Left renal pelvis (tissue), 4 donors: ENCODE data around the gene SLITRK2. TPM values are rescaled to one million over a fixed set of nuclear protein-coding genes. Genes with fewer than 3 reads are reported as not detected.

ENCODE experiments used
- DNase-seq, 4 donors: peaks; one replicate each; pipeline ENCODE4 v3.0.0-alpha.2; 2013; ENCODE audit warnings: low read depth in 4 of 4, low spot score in 3 of 4
- polyA plus RNA-seq, 4 donors: library from polyadenylated mRNA; unstranded; fragments of 120-200 nt; gene quantifications; one replicate each; pipeline ENCODE4 v1.2.1, GENCODE V29; 2013; ENCODE audit not compliant: insufficient read length in 4 of 4

SLITRK2 gene, protein sequence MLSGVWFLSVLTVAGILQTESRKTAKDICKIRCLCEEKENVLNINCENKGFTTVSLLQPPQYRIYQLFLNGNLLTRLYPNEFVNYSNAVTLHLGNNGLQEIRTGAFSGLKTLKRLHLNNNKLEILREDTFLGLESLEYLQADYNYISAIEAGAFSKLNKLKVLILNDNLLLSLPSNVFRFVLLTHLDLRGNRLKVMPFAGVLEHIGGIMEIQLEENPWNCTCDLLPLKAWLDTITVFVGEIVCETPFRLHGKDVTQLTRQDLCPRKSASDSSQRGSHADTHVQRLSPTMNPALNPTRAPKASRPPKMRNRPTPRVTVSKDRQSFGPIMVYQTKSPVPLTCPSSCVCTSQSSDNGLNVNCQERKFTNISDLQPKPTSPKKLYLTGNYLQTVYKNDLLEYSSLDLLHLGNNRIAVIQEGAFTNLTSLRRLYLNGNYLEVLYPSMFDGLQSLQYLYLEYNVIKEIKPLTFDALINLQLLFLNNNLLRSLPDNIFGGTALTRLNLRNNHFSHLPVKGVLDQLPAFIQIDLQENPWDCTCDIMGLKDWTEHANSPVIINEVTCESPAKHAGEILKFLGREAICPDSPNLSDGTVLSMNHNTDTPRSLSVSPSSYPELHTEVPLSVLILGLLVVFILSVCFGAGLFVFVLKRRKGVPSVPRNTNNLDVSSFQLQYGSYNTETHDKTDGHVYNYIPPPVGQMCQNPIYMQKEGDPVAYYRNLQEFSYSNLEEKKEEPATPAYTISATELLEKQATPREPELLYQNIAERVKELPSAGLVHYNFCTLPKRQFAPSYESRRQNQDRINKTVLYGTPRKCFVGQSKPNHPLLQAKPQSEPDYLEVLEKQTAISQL
- polyA plus RNA-seq, result 1 to 10 TPM; 1.9 to 5.2 (median 2.0) TPM

DNA sequence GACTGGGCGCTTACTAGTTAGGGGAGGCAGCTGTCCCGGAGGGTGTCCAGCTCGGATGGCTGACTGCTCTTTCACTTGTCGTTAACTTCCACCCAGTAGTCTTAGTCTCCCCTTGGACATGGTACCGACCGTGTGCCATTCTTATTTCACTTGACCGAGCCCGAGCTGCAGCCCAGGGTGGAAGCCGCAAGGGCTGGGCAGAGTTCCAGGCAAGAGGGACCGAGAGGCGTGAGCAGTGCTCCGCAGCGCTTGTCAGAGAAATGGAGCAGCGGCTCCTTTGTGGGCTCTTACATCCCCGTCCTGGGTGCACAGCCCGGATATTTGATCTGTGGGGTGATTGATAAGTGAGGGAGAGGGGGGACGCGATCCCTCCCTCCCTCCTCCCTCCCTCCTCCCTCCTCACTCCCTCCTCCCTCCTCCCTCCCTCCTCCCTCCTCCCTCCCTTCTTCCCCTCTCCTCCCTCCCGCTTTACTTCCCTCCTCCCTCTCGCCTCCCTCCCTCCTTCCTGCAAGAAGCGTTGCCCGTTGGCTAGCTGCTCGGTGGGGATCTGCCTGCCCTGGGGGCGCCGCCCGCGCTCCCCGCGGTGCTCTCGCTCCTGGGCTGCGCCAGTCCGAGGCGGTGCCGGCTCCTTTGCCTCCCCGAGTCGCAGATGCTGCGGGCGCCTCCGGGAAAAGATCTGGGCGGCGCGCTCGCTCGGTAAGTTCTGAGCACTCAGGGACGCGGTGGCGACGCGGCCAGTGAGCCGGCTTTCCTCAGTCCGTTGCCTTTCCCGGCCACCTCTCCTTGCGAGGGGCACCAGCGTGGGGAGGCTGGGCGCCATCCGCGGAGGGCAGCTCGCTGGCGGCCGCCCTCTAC is at the start of gene SLITRK2:
Gene SLITRK2 (plus strand): TSS at position 499 of the 855 bp plus-strand sequence. CDS start 4,597 bp downstream, outside the sequence.
- DNase-seq, result no peak

DNA sequence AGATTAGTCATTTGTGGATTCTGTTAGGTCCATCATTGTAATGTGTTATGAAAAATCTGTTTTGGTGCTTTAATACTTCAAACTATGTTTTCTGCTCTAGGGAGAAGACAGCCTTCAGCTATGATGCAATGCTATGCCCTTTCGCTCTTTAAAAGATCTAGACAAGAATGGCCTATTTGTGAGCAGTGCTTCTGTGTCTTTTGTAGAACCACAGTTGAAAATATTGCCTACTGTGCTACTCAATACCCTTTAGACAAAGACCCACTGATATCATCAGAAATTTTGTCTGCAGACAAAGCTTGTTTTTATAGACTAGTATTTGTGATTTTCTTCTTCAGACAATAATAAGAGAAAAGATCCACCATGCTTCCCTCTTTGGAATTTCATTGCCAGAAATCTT is 44.6 kb upstream of the SLITRK2 start:
- no peak for DNase-seq

DNA sequence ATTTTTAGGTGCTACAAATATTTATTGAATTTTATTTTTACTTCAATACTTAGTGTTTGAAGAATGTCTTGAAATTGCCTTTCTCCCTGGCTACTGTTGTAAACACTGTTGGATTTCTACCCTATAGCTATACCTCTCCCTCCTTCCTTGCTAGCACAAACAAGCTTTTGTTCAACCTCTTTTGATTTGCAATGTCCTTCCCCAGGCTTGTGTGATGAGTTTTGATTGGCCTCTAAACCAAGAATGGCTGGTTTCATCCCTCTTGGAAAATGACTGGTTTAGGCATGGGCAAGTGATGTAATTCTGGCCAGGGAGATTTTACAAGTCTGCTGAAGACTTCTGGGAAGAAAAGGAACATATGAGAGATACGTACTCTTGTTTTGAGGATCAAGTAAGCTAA is 25.3 kb upstream of the SLITRK2 start:
- no peak for DNase-seq

DNA sequence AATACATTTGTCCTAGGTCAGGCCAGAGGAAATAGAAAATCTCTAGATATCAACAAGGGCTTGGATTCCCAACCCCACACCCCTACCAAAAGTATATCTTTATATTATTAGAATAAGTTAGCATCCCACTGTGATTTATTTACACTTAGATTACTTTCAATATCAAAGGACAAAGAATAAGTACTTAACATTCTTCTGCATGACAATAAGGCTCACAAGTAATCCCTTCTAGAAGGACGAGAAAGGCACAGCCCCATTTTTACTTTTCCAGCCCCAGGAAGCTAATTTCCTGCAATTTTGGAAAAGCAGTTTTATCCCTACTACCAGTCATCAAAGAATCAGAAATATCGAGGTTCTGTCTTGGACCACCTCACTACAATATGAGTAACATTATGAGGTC is 14.1 kb upstream of the SLITRK2 start:
- no peak for DNase-seq

DNA sequence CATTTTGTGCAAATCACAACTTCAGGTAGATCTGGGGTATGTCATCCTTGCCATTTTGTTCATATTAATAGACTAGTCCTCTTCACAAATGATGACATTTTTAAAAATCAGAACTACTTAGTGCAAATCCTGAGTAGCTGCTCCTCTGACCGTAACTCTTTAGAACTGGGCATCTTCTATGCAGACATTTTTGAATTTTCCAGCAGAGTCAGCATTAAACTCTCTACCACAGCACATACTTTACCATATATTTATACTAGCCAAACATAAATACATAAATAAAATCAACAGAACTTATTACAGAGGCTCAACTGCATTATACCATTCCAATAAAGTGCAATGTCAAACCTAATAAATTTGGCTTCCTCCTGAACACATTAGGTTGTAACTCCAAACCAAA is 4.5 kb upstream of the SLITRK2 start:
- DNase-seq, result no peak

DNA sequence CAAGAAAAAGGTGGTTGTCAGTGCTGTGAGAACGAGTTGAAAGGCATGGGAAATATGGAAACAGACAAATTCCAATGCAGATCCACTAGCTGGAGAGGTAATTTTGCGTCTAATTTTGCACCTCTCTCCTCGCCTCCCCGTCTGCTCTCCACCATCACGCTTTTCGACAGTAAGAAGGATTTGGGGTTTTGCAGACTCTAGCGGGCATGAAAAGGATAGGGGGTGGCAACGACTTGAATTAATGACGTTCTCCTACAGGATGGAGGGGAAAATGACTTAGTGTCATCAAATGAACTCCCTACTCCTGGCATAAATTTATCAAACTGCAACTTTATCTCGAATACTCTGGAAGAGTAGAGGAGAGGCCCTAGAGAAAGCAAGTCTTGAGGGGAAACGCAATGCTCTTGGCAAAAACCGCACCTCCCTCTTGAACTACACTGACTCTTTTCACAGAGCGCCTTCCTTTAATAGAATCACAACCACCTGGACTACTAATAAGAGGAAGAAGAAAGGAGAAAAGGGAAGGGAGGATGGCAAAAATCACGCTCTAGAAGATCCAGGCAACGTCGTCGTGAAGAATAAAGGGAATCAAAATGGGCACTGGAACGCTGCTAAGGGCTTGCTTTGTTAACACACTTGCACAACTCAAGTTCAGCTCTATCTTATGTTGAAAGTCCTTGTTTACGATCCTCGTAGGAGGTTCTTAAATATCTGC is 871 bp upstream of the SLITRK2 start:
- no peak for DNase-seq

DNA sequence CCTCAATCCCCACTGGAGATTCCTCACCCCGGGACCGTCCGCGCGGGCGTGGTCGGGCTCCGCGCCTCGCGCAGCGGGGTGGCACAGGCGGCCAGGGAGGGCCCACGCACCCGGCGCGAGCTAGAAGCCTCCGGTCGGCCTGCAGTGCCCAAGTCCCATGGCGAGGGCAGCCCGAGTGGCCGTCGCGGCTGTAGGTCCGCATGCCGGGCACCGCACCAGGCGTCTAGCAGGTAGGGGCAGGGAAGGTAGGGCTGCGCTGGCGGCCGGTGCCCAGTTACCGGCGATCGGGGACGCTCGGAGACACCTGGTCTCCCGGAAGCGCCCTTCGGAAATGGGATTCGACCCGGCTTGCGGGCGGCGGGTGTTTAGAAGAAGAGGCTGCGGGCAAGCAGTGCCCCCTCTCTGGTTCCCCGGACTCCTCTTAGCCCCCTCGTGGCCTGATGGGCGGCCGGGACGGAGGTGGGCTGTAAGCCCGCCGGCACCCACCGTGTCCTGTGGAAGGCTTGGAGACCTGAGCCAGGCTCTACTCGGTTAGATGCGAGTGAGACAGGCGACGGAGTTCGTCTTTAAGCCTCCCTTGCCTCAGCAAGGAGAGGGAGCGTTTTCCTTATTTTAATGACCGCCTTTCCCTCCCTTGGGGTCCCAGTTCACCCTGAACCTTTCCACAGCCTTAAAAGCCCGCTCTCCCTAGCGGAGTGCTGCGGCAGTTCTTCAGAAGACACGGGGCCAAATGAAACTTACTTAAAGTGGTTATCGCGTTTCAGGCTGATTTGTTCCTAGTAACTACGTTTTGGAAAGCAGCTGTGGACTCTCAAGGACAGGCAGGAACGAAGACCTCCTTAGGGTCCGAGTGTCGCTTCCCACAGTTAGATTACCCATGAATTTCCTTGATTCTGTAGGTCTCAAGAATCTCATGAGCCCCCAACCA is 821 bp downstream of the SLITRK2 start:
- no peak for DNase-seq

DNA sequence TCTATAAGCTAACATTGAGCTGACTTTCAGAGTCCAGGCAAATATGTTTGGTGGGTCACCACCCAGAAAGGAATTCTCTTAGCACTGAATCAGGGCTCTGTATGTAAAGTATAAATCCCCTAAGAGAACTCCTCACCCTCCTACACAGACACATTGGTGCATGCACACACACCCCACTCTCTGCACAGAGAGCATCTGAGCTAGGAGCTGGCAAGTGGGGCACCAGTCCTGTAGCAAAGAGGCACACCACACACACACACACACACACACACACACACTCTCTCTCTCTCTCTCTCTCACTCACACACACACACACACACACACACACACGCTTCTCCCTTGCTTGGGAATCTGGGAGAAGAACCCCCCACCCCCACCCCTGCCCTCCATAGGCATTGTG is 3.2 kb downstream of the SLITRK2 start:
- no peak for DNase-seq

DNA sequence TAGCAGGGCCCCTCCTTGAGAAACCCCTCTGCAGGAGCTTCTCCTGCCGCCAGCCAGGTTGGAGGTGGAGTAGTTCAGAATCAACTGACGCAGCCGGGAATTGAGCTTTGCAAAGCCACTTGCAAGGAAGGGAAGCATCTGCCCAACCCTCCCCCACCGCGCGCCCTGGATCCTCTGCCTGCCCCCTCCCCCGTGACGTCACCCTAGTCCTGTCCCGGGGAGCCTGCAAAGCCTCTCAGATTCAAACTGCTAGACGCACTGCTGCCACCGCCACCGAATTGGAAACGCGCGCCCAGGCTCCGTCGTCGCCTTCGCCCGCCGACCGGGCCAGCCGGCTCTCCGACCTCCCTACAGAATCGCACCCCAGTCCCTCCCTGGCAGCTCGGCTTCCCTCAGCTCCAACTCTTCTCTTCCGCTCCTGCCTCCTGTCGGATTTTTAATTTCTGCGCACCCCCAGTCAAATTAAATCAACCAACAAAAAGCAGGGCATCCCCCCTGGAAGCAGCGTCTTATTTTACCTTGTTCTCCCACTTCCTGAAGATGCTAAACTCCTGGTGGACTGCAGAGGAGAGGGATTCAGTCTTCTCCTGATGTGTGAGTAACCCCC is 3.8 kb downstream of the SLITRK2 start:
- no peak for DNase-seq

DNA sequence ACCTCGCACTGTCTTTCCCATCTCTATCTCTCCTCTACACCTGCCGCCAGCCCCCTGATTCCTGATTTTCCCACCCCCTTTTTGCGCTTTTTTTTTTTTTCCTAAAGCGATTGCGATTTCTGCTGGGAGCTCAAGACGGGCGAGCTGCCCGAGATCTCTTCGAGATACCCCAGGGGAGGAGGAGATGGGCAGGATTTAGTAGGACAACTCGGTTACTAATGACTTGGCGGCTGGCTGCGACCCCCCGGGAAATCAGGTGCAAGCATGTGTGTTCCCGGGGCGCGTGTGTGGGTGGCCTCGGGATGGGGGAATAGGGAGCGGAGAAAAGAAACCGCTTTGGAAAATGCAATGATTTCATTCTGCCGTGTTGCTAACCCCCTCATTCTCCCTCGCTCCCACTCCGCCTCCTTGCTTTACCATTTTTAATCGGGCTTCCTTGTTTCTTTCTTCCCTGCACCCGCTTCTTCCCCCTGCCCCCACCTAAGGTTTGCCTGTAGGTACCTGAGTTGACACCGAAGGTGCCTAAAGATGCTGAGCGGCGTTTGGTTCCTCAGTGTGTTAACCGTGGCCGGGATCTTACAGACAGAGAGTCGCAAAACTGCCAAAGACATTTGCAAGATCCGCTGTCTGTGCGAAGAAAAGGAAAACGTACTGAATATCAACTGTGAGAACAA is 4.4 kb downstream of the SLITRK2 start:
- no peak for DNase-seq

DNA sequence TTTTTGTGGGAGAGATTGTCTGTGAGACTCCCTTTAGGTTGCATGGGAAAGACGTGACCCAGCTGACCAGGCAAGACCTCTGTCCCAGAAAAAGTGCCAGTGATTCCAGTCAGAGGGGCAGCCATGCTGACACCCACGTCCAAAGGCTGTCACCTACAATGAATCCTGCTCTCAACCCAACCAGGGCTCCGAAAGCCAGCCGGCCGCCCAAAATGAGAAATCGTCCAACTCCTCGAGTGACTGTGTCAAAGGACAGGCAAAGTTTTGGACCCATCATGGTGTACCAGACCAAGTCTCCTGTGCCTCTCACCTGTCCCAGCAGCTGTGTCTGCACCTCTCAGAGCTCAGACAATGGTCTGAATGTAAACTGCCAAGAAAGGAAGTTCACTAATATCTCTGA is 5.5 kb downstream of the SLITRK2 start:
- no peak for DNase-seq

DNA sequence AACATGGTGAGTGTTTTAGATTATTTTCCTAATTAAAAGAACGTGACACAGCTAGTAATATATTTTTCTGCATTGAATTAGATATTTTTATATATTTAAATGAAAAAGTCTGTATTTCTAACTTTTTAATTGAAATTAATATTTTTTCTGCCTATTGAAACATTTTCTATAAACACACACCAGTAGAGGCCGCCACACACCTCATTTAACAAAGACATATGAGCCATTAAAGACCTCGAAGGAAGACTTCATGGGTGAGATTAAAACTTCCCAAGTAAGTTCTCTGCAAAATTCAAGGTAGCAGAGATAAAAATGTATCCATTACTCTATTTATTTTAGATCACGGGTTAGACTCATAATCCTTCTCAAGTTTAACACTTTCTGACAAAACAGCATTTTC is 8.3 kb downstream of the SLITRK2 start:
- DNase-seq, result no peak

DNA sequence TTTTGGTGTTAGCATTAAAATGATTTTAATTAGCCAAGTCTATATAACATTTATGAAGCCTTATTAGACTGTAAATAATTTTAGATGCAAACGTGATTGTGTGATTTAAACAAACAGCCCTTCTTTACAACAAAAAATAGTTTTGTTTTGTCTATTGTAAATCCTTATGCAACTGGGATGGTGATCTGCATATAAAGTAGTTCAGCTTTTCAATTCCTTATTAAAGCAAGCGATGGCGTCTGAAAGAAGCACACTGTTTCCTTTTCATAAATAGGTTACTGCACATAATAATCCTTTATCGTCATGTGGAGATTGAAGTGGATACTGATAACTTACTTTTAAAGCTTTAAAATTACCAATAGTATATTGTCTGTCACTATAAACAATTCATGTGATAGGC is 8.8 kb downstream of the SLITRK2 start:
- no peak for DNase-seq

DNA sequence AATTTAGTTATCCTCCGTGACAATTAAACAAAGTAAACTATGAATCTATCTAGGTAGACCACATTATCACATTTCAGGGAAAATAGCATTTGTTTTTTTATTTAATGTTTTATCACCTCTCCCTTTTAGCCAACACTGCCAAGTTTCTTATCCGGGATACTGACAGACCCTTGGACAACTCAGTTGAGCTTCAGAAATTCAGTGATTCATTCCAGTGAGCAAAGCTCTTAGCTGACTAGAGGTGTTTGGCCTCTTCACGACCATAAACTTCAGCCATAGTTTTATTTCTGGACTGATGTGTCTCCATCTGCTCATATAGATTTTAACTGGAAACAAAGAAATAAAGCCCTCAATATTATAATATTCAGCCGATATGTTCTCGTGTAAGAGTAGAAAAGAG is 15.2 kb downstream of the SLITRK2 start:
- DNase-seq, result no peak

DNA sequence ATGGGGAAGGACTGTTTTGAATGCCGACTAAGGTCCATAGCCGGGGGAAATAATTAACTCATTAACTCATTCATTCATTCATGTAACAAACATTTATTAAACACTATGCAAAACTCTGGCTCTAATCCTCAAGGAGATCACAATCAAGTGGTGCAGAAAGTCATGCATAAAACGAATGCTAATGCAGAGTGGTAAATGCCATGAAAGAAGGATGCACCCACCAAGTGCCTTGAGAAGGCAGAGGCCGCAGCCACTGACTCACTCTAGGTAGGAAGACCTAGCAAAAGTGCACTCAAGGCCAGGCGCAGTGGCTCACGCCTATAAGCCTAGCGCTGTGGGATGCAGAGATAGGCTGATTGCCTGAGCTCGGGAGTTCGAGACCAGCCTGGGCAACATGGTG is 22.9 kb downstream of the SLITRK2 start:
- DNase-seq, result no peak

DNA sequence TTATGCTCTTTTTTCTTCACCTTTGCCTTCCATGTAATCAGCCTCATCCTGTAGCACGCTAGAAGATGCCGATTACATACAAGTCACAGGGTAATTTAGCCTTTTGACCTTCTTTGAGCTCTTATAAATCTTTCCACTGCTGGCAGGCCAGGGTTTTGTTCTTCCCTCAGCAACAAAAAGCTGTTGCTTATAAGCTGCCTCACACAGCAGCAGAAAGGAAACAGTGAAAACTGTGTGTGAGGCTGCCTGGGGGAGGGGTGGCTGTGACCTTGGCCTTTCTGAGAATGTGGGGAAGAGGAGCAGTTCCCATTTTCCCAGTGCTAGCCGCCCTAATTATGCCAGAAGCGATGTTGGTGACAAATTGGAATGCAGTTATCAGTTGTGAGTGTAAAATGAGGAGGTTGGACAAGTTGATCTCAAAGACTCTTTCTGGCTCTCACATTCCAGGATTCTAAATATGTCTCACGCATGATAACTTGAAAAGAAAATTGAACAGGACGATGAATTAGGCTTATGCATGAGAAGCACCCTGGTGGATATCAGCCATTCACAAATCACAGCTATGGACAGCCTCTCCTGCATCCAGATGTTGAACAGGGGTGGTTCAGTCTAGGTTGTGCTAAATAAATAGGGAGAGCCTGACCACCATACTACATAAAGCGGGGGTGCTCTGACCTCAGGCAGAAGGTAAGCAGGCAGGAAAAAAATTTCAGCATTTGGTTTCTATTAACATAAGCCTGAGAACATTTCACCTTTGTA is 25.7 kb downstream of the SLITRK2 start:
- DNase-seq, result no peak

DNA sequence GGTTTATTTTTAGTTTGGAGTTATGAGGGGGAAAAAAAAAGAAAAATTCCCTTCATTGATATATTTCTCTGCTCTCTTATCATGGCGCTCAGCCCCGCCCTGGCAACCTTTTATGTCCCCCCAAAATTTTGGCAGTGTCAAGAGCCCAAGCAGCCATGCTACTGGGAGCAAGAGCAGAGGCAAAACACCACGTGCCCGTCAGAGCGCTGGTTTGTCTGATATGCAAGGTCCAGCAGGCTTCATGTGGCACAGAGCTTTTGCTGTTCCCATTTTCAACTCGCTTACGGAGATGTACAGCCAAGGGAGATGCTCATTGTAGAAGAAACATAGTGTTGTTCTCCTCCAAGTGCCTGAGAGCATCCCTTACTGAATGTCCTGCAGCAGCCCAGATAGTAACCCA is 27.3 kb downstream of the SLITRK2 start:
- DNase-seq, result no peak

DNA sequence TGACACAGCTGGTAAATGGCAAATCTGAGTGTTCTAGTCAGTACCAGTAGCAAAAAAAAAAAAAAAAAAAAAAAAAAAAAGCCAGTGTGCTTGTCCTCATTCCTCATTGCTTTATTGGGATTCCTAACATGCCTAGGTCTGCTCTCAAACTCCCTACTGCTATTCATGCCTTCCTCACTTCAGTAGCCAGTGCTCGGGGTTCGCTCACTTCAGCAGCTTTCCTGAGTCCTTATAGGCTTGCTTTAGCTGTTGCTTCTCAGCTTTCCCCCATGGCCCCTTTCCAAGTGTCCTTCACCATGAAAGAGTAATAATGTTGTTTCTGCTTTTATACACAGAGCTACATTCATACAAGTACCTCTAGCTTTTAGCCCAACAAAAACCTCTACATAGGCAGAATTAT is 30.8 kb downstream of the SLITRK2 start:
- DNase-seq, result no peak
